Smooth muscle cell (in vitro differentiated cells): ENCODE results near the gene NUDCD3. TPM values are rescaled to one million over a fixed set of nuclear protein-coding genes. Genes with fewer than 3 reads are reported as not detected.

ENCODE experiments used
- DNase-seq: peaks from one replicate; lab custom pipeline; 2025; ENCODE audit not compliant: unreplicated experiment; lab: John Stamatoyannopoulos, UW
- H2AFZ ChIP-seq: fragments of 200-600 bp; sonication (generic); 2 replicates; pipeline ENCODE4 v1.6.0; 2016; ENCODE audit warnings: antibody characterized with exemption, low read depth, mild to moderate bottlenecking
- H3F3A ChIP-seq: fragments of 200-600 bp; sonication (generic); 2 replicates; pipeline ENCODE4 v1.6.0; 2017; ENCODE audit warnings: antibody characterized with exemption, low read depth
- H3K27ac ChIP-seq: fragments of 200-600 bp; sonication (generic); 2 replicates; pipeline ENCODE4 v1.5.1; 2016; ENCODE audit warnings: low read depth, mild to moderate bottlenecking
- H3K27me3 ChIP-seq: fragments of 200-600 bp; sonication (generic); 2 replicates; pipeline ENCODE4 v1.6.1; 2016; ENCODE audit warnings: low read depth, mild to moderate bottlenecking
- H3K36me3 ChIP-seq: fragments of 200-600 bp; sonication (generic); 2 replicates; pipeline ENCODE4 v1.5.1; 2016; ENCODE audit warnings: low read depth
- H3K4me1 ChIP-seq: fragments of 200-600 bp; sonication (generic); 2 replicates; pipeline ENCODE4 v1.5.1; 2016; ENCODE audit warnings: low read depth
- H3K4me2 ChIP-seq: fragments of 200-600 bp; sonication (generic); 2 replicates; pipeline ENCODE4 v1.6.0; 2016; ENCODE audit warnings: mild to moderate bottlenecking
- H3K4me3 ChIP-seq: fragments of 200-600 bp; sonication (generic); 2 replicates; pipeline ENCODE4 v1.5.1; 2016; ENCODE audit warnings: mild to moderate bottlenecking
- H3K79me2 ChIP-seq: fragments of 200-600 bp; sonication (generic); 2 replicates; pipeline ENCODE4 v1.6.0; 2016; ENCODE audit warnings: low read depth, mild to moderate bottlenecking
- H3K9ac ChIP-seq: fragments of 200-600 bp; sonication (generic); 2 replicates; pipeline ENCODE4 v1.6.0; 2016; ENCODE audit warnings: low read depth
- H3K9me3 ChIP-seq: fragments of 200-600 bp; sonication (generic); replicated peaks from 2 replicates; pipeline ENCODE4 v1.5.1; 2016; ENCODE audit warnings: low read depth
- H4K20me1 ChIP-seq: fragments of 200-600 bp; sonication (generic); 2 replicates; pipeline ENCODE4 v1.6.0; 2016; ENCODE audit warnings: low read depth
- CTCF ChIP-seq: fragments of 200-600 bp; sonication (generic); IDR thresholded peaks from 2 replicates; pipeline ENCODE4 v1.5.1; 2017; ENCODE audit warnings: borderline replicate concordance, mild to moderate bottlenecking, antibody characterized with exemption; ENCODE audit not compliant: insufficient read depth, poor library complexity, severe bottlenecking
- WGBS: methylation state at CpG from one replicate; pipeline ENCODE4 v1.1.7; 2016; ENCODE audit warnings: low lambda C conversion rate; 5-methylcytosine and 5-hydroxymethylcytosine counted together
- polyA plus RNA-seq: library from polyadenylated mRNA; unstranded; fragments of >200 nt; fragmentation: Nextera tagmentation; extraction: Ambion mirVana; gene quantifications from 2 replicates; pipeline ENCODE4 v1.2.1, GENCODE V29; 2016
- total RNA-seq: library from RNA; depleted of rRNA; stranded (reverse); fragments of >200 nt; gene quantifications from 2 replicates; pipeline ENCODE4 v1.2.3, GENCODE V29; 2014

NUDCD3 gene
- total and polyA plus RNA-seq, 2 experiments from 2014 or later = 32.2 to 56.3 TPM

- H3K27me3 ChIP-seq = peaks cover 11% of the 10 kb centered on the region
- WGBS = 82% methylated on average over 3 of the region's 3 CpGs
- H3K4me3 ChIP-seq = no peak overlapping the region
- no peak overlapping the region for H3K27ac ChIP-seq
- H3K36me3 ChIP-seq = no peaks in the 10 kb centered on the region
- DNase-seq = no peak
- no peaks in the 10 kb centered on the region for H3F3A ChIP-seq
- H3K4me2 ChIP-seq = no peak overlapping the region
- no peak overlapping the region for H2AFZ ChIP-seq
- no peaks in the 10 kb centered on the region for H3K4me1 ChIP-seq
- H3K9ac ChIP-seq = no peak overlapping the region
- no peaks in the 10 kb centered on the region for H3K79me2 ChIP-seq
- no peaks in the 10 kb centered on the region for H3K9me3 ChIP-seq
- TF ChIP-seq CTCF = no peak
- H4K20me1 ChIP-seq = no peaks in the 10 kb centered on the region
These were observed 15.1 kb upstream of the NUDCD3 start for GRCh38 chr7:44505595-44505994.

GRCh38 chr7:44498230-44498954 is 7.9 kb upstream of the NUDCD3 start:
- Histone ChIP-seq H2AFZ (no peak overlapping the region), H4K20me1 (no peaks in the 10 kb centered on the region), H3K27me3 (peaks cover 16% of the 10 kb centered on the region), H3K9me3 (no peaks in the 10 kb centered on the region), H3K4me3 (no peak overlapping the region), H3K27ac (no peak overlapping the region), H3K4me2 (no peak overlapping the region), H3K9ac (no peak overlapping the region), H3K4me1 (no peaks in the 10 kb centered on the region), H3F3A (no peaks in the 10 kb centered on the region), H3K79me2 (no peaks in the 10 kb centered on the region), H3K36me3 (no peaks in the 10 kb centered on the region)
- DNase-seq = no peak
- 60% methylated on average over 4 of the region's 4 CpGs for WGBS
- no peak for TF ChIP-seq CTCF

GRCh38 chr7:44497155-44498027 is 6.9 kb upstream of the NUDCD3 start:
- WGBS = 91% methylated on average over 5 of the region's 5 CpGs

More at GRCh38 chr7:44497155-44498027, 6.9 kb upstream of the NUDCD3 start:
- Histone ChIP-seq H3K9me3 (no peaks in the 10 kb centered on the region), H3K36me3 (no peaks in the 10 kb centered on the region), H2AFZ (no peak overlapping the region), H3K79me2 (no peaks in the 10 kb centered on the region), H4K20me1 (no peaks in the 10 kb centered on the region), H3K9ac (no peak overlapping the region), H3K4me1 (no peaks in the 10 kb centered on the region), H3K4me2 (no peak overlapping the region), H3K27ac (no peak overlapping the region), H3K27me3 (peaks cover 10% of the 10 kb centered on the region), H3K4me3 (no peak overlapping the region), H3F3A (no peaks in the 10 kb centered on the region)
- TF ChIP-seq CTCF = no peak
- DNase-seq = no peak
